ENCODE results near the gene SLC25A14.
"Not testable (repeated sequence)": the region's sequence is repeated elsewhere in the genome, so short reads cannot be mapped to it uniquely, and the experiment has no call there.

Gene SLC25A14, protein sequence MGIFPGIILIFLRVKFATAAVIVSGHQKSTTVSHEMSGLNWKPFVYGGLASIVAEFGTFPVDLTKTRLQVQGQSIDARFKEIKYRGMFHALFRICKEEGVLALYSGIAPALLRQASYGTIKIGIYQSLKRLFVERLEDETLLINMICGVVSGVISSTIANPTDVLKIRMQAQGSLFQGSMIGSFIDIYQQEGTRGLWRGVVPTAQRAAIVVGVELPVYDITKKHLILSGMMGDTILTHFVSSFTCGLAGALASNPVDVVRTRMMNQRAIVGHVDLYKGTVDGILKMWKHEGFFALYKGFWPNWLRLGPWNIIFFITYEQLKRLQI

DNA sequence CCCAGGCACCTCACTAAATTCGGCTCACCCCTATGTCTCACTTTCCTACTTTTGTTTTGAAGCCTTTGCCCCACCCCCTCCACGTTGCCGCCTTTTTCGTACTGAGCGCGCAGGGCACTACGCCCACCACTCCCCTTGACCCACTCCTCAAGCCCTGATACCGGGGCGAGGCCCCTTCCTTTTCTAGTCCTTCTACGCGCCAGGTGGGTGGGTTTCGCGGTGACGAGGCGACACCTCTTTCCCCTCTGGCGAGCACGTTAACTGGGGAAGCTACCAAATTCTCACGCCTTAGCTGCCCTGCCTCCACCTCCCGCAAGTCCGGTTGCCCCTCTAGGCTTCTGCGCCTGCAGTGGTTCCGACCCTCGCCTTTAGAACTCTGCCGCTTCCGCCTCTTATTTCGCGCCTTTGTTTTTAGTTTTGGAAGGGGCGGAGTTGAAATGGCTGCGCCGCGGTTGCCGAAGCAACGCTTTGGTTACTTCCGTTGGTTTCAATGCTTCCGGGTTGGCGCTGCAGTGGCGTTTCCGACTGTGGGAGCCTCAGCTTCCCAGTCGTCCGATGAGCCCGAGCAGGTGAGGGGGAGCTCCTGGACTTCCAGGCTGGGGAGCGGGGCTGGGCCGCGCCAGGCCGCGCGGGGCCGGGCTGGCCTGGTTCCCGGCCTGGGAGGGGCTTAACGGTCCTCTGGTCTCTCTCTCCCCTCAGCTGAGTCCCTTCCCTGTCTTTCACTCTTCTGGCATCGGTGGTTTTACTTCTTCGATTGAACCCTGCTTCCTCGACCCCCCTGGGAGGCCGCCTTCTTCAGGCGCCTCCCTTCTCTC lies at the start of gene SLC25A14:
TSS of gene SLC25A14 (plus strand) at position 512 of the 815 bp plus-strand sequence. CDS start 360 bp downstream, outside the sequence.
- in situ Hi-C loops (cut with MboI; ENCODE audit: low sequenced_read_pairs): no loop called here

GRCh38 chrX:130295519-130296296 lies 44.0 kb upstream of the SLC25A14 start:
- in situ Hi-C loops (cut with MboI; ENCODE audit: low sequenced_read_pairs): no loop called here

GRCh38 chrX:130296297-130296678 lies 43.4 kb upstream of the SLC25A14 start:
- in situ Hi-C loops (cut with MboI; ENCODE audit: low sequenced_read_pairs): no loop called here

GRCh38 chrX:130296743-130297142 lies 43.0 kb upstream of the SLC25A14 start:
- in situ Hi-C loops (cut with MboI; ENCODE audit: low sequenced_read_pairs): no loop called here

- in situ Hi-C loops (cut with MboI; ENCODE audit: low sequenced_read_pairs): no loop called here
Measured at GRCh38 chrX:130299279-130300009, 40.3 kb upstream of the SLC25A14 start.

- in situ Hi-C loops (cut with MboI; ENCODE audit: low sequenced_read_pairs): no loop called here
Measured at GRCh38 chrX:130300010-130300282, 39.8 kb upstream of the SLC25A14 start.

- in situ Hi-C loops (cut with MboI; ENCODE audit: low sequenced_read_pairs): no loop called here
Measured at GRCh38 chrX:130301405-130301804, 38.3 kb upstream of the SLC25A14 start.

GRCh38 chrX:130301977-130302376 lies 37.7 kb upstream of the SLC25A14 start:
- in situ Hi-C loops (cut with MboI; ENCODE audit: low sequenced_read_pairs): no loop called here

- in situ Hi-C loops (cut with MboI; ENCODE audit: low sequenced_read_pairs): no loop called here
Measured at GRCh38 chrX:130304587-130305368, 34.9 kb upstream of the SLC25A14 start.

DNA sequence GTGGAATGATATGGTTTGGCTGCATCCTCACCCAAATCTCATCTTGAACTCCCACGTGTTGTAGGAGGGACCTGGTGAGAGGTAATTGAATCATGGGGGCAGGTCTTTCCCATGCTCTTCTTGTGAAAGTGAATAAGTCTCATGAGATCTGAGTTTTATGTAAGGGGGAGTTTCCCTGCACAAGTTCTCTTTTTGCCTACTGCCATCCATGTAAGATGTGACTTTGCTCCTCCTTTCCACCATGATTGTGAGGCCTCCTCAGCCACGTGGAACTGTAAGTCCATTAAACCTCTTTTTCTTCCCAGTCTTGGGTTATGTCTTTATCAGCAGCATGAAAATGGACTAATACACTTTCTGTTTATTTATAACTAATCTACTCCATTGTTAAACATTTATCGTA lies 19.8 kb upstream of the SLC25A14 start:
- in situ Hi-C loops (cut with MboI; ENCODE audit: low sequenced_read_pairs): not testable (repeated sequence)

DNA sequence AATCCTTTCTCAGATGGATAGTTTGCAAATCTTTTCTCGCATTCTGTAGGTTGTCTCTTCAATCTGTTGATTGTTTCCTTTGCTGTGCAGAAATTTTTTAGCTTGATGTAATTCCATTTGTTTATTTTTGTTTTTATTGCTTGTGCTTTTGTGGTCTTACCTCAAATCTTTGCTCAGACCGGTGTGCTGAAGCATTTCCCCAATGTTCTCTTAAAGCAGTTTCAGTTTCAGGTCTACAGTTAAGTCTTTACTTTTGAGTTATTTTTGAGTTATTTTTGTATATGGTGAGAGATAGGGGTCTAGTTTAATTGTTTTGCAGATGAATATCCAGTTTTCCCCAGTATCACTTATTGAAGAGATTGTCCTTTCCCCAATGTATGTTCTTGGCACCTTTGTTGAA lies 18.2 kb upstream of the SLC25A14 start:
- in situ Hi-C loops (cut with MboI; ENCODE audit: low sequenced_read_pairs): no loop called here

DNA sequence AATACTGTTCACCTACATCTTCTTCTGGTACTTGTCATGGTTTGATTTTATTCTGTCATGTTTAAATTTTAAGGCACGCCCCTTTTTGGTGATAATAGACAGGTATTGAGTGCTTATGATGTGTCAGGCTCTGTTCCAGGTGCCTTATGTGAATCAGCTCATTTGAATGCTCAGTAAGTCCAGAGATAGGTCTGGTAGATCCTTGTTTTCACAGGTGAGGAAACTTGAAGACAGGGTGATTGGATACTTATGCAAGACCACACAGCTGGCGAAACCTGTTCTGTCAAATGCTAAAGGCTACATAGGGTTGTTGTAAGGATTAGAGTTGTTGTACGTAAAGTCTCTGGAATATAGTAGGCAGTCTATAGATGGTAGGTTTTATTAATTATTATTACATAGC lies 9.6 kb upstream of the SLC25A14 start:
- in situ Hi-C loops (cut with MboI; ENCODE audit: low sequenced_read_pairs): no loop called here

DNA sequence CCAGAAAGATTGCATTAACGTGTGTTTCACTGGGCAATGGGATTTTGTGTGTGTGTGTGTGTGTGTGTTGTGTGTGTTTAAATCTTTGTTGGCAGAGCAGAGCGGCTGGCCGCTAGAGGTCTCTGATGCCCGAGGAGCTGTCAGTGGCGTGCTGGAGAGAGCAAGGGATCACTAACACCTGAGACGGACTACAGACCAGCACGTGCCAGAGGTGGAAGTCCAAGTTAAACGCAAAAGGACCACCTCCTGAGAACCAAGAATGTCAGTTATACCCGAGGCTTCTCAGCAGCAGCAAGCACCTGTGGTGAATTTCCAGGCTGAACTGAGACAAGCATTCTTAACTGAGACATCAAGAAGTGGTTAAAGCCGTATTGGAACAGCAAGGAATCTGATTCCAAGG lies 9.0 kb upstream of the SLC25A14 start:
- in situ Hi-C loops (cut with MboI; ENCODE audit: low sequenced_read_pairs): no loop called here

DNA sequence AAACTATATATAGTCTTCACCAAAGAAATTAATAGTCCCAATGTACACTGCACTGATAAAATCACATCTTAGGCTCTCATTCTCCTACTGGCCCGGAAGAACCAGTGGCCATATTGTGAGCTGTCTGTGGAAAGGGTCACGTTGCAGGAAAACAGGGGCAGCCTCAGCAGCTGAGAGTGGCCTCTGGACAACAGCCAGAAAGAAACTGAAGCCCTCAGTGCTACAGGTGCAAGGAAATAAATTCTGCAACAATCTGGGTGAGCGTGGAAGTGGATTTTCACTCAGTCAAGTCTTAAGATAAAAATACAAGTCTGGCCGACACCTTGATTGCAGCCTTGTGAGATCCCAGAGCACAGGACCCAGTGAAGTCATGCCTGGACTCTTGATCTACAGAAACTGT lies 3.2 kb upstream of the SLC25A14 start:
- in situ Hi-C loops (cut with MboI; ENCODE audit: low sequenced_read_pairs): no loop called here

- in situ Hi-C loops (cut with MboI; ENCODE audit: low sequenced_read_pairs): not testable (repeated sequence)
Measured at GRCh38 chrX:130338869-130339268, 850 bp upstream of the SLC25A14 start.

- in situ Hi-C loops (cut with MboI; ENCODE audit: low sequenced_read_pairs): no loop called here
Measured at GRCh38 chrX:130340271-130340670, 552 bp downstream of the SLC25A14 start.

GRCh38 chrX:130343411-130343810 lies 3.7 kb downstream of the SLC25A14 start:
- in situ Hi-C loops (cut with MboI; ENCODE audit: low sequenced_read_pairs): no loop called here

DNA sequence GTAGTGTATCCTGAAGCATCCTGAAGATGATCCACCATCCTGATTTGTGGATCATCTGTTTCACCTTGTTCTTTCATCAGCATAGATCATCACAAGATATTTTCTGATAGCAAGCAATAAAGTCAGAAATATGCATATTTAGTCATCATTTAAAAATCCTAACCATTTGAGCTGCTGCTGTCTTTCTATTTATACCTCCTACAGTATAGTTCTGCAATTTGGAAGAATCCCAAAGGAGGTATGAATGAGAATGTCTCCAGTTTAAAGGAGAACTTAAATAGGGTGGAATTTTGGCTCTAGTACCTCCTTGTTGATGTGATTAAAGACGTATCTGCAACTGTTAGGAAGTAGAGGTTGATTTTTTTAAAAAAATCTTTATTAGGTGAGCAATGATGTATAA lies 7.6 kb downstream of the SLC25A14 start:
- in situ Hi-C loops (cut with MboI; ENCODE audit: low sequenced_read_pairs): no loop called here

DNA sequence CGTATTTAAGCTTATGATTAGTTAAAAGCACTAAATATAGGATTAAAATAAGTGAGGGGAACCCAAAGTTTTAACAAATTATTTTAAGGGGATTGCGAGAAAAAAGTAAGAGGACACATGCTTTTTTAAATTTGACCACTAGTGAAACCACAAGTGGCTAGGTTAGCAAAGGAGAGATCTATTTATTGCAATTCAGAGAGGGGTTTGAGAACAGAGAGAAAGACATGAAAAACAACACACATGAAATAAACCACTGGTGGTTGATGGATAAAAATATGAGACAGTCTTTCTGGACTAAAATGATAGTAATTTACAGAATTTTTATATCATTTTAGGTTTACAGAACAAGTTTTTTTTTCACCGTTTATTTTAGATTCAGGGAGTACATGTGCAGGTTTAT lies 11.8 kb downstream of the SLC25A14 start:
- in situ Hi-C loops (cut with MboI; ENCODE audit: low sequenced_read_pairs): no loop called here

DNA sequence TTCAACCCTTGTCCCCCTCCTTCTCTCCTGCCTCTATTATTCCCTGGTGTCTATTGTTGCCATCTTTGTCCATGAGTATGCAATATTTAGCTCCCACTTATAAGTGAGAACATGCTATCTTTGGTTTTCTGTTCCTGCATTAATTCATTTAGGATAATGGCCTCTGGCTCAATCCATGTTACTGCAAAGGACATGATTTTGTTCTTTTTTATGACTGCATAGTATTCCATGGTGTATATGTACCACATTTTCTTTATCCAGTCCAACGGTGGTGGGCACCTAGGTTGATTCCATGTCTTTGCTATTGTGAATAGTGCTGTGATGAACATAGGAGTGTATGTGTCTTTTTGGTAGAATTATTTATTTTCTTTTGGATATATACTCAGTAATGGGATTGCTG lies 12.3 kb downstream of the SLC25A14 start:
- in situ Hi-C loops (cut with MboI; ENCODE audit: low sequenced_read_pairs): not testable (repeated sequence)
